HT-29 (cell line): Measurements from ENCODE around the gene C1R. TPM values are rescaled to one million over a fixed set of nuclear protein-coding genes. Genes with fewer than 3 reads are reported as not detected.

ENCODE experiments used
- DNase-seq: peaks from one replicate; pipeline ENCODE4 v3.0.0-alpha.2; 2015; ENCODE audit warnings: low spot score
- total RNA-seq: library from RNA; depleted of rRNA; stranded (reverse); fragments of >200 nt; shearing (Covaris generic); gene quantifications from 2 replicates; pipeline ENCODE4 v1.2.3, GENCODE V29; 2014; rRNA removed

The C1R gene
- 0.03 and 0.53 TPM in 2 replicates for total RNA-seq

DNA sequence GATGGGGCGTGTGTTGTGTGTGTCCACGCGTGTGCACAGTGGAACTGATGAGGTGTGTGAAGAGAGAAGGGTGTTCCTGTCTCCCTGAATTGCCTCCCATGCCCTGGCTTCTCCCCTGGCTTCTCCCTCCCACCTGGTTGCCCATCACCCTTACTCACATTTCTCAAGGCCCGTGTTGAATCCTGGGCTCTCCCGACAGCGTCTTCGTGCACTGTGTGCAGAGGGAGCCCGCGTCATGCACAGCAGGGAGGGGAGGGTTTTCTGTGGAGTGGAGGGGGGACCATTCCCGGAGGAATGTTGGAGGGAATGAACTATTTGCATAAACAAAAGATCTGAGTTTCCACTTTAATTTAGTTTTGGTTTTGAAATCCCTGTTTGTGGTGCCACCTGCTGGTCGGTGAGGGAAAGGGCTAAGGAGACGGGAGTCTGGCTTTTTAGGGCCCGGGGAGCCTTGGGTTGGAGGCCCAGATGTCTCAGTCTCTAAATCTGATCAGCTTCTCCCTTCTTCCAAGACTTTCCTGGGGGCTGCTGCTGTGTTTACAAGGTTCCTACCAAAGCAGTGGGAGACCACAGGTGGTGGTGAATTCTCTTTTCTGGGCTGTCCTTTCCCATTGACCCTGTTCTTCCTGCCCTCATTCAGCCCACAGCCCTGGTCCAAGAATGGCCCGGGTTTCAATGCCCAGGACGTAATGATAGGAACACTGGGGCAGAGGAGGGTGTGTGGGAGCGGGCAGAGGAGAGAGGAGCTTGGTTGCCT is at the start of gene C1R:
TSS of gene C1R (minus strand) at position 217 of the 757 bp plus-strand sequence. CDS start at position 160, 57 bp downstream.
- DNase-seq = peak; percentile 58

- no peak for DNase-seq
Observed at GRCh38 chr12:7141351-7142005, 49.2 kb upstream of the C1R start.

DNA sequence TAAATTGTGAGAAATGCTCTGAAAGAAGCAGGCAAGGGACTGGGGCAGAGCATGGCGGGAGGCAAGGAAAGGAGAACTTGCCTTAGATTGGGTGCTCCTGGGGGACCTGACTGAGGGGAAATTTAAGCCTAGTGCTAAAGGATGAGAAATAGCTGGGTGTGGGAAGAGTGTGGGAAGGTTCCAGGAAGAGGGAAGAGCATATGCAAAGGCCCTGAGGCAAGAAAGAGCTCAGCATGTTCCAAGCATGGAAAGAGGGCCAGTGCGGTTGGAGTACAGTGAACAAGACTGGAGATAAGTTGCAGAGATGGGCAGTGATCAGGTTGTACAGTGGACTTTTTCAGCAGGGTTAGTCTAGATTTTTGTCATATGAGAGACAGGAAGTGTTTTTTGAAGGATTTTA is 47.0 kb upstream of the C1R start:
- no peak for DNase-seq

- no peak for DNase-seq
Observed at GRCh38 chr12:7137908-7138307, 45.7 kb upstream of the C1R start.

DNA sequence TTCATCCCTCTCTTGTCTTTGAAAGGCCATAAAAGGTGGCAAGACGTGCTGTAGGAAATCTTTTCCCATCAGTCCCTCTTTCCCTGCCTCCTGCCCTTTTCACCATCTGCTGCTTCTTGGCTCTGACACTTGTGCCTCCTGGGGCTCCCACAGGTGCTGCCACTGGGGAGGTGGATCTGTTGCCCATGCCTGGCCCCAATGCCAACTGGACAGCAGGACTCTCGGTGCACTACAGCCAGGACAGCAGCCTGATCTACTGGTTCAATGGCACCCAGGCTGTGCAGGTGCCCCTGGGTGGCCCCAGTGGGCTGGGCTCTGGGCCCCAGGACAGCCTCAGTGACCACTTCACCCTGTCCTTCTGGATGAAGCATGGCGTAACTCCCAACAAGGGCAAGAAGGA is 44.4 kb upstream of the C1R start:
- no peak for DNase-seq

GRCh38 chr12:7136071-7136470 is 43.8 kb upstream of the C1R start:
- no peak for DNase-seq

DNA sequence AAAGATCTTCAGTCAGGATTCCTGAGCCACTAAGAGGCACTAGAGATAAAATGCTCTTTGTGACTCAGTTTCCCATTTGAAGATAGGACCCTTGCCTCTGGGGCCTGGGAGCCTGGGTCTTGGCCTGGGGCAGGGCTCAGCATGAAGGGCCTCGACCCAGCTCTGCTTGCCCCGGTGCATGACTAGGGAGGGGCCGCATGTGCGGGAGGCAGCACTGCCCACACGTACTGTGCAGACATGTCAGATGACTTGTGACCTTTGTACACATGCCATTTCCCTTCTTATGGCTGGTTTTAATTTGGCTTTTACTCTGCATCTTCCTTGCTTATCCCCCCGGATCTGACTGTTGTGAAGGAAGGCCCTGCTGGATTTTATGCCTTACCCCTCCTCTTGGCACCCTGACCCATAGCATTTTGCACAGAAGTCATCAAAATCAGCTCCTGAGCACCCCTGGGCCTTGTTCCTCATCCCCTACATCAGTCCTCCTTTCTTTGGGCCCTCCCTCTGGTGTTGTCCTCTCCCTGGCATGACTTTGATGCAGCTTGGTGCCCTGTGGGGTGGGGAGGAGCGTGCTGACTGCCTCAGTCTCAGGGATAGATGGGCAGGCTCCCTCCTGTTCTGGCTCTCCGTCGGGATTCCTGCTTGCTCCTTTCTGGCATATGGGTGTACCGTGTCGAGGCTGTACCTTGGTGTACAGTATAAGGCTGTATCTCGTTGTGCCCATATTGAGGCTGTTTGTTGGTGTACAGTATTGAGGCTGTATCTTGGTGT is 42.3 kb upstream of the C1R start:
- no peak for DNase-seq

GRCh38 chr12:7131502-7131866 is 39.2 kb upstream of the C1R start:
- no peak for DNase-seq

DNA sequence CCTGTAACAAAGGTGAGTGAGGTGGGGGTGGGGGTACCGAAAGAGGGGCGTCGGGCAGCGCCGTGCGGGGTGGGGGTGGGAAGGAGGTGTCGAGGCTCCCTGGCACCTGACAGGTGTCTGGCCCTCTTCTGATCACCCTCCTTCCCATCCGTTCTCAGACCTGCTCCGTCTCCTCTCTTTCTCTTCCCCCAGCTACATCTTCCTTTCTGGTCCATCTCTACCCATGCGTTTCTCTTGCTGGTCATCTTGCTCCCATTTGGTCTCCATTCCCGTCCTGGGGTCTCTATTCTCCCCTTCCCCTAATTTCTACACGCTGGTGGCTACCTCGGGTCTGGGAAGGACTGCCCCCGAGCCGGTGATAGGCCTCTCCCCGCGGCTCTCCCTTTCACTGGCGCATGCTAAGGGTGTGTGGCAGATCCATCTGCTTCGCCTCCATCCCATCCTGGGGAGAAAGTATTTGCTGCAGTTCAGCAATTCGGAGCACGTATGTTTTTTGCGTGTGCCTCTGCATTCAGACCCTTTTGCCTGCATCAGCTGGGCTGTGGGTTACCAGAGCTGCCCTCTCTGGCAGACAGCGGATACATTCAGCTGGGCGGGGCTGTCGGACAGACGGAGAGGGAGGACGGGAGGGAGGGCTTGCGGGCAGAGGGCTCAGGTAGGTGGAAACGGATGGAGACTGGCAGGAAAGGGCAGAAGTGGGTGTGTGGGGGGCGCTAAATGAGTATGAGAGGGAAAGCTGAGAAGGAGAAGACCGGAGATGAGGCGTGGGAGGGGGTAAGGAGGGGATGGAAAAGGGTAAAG is 38.7 kb upstream of the C1R start:
- peak; percentile 22 for DNase-seq

DNA sequence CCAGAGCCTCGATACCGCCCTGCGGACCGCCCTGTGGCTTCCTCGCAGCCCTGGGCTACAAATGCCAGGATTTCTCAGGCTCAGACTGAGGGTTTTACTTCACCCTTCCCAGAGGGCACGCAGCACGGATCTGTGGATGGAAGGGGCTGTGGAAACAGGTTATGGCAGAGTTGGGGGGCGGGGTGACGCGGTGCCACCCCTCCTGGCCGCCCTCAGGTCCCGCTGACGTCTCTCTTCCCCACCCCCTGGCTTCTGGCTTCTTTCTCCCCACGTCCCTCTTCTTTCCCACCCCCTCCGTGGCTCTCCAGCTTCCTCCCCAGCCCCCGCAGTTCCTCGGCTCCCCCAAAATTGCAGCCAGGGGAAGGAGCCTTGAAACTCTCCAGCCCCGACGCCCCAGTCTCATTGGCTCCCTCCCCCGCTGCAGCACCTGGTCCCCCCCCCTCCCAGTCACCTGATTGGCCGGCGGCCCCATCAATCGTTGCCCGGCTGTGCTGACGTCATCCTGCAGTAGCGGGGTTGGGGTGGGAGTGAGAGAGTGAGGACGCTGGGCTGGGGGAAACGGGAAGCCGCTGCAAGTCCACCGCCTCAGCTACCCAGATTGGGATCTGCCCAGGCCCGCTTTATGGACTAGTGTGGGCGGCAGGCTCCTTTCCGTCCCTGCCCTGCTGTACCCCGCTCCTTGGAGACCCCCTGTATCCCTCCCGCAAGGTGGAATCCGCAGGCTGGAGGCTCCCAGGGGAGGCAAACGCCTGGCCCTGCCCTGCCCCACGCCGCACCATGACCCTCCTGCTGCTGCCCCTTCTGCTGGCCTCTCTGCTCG is 37.8 kb upstream of the C1R start, which contains the start of gene CLSTN3:
TSS of gene CLSTN3 (plus strand) at position 500 of the 820 bp plus-strand sequence. CDS start at position 778, 278 bp downstream.
- peak; percentile 40 for DNase-seq

GRCh38 chr12:7129287-7129871 is 37.1 kb upstream of the C1R start:
- peak; percentile 2 for DNase-seq

- DNase-seq = peak; percentile 5
Observed at GRCh38 chr12:7128681-7129286, 36.5 kb upstream of the C1R start, which contains the start of gene RBP5. RBP5 (minus strand) TSS chr12:7128889; CDS start chr12:7128775, 114 bp downstream.

DNA sequence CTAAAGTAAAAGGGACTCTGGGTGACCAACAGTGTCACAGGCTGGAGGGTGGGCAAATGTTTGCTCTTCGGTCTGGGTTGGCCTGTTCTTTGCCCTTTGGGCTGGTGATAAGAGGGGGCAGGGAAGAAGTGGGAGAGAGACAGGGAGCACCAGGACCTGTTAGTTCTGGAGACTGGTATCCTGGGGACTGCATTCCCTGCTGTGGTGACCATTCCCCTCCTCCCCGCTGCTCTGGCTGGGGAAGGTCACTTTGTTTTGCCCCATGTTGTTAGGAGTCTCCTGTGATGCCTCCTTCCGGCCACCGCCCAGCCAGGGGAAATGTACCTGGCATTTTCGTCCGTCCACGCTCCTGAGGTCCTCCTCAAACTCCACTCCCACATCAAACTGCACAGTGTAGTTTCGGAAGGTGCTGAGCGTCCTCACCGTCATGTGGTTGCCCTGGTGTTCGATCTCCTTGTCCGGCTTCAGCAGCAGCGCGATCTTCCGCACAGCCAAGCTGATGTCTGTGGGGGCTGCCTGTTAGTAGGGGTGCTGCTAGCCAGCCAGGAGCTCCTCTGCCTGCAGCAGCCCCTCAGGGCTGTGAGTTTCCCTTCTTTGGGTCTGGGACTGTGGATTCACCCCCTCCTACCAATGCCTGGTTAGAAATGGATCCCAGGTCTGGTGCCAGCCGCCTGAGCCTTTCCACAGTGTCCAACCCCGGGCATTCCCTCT is 35.8 kb upstream of the C1R start:
- peak; percentile 8 for DNase-seq

GRCh38 chr12:7125632-7126227 is 33.5 kb upstream of the C1R start:
- no peak for DNase-seq

- no peak for DNase-seq
Observed at GRCh38 chr12:7123806-7124522, 31.7 kb upstream of the C1R start.

GRCh38 chr12:7122811-7123769 is 30.8 kb upstream of the C1R start:
- no peak for DNase-seq

DNA sequence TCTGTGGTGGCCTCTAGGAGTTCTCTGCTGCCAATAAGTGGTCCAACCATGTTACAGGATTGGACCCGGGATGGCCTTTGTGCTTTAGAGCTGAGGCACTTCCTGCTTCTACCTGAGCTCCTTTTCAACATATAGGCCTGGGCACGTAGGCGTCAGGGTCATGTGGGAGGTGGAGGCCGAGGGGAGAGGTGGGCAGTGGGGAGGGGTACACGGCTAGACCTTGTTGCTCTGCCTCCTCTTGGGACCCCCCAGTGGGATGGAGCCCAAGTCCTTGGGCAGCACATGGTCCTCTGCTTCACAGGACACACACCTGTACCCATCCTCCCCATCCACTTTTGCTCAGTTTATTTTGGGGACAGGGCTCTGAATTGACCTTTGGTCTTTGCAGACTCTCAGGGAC is 29.1 kb upstream of the C1R start:
- DNase-seq = no peak
